ENCODE results near the gene STRN4.
"Not testable (repeated sequence)": the region's sequence is repeated elsewhere in the genome, so short reads cannot be mapped to it uniquely, and the experiment has no call there.

The STRN4 gene

DNA sequence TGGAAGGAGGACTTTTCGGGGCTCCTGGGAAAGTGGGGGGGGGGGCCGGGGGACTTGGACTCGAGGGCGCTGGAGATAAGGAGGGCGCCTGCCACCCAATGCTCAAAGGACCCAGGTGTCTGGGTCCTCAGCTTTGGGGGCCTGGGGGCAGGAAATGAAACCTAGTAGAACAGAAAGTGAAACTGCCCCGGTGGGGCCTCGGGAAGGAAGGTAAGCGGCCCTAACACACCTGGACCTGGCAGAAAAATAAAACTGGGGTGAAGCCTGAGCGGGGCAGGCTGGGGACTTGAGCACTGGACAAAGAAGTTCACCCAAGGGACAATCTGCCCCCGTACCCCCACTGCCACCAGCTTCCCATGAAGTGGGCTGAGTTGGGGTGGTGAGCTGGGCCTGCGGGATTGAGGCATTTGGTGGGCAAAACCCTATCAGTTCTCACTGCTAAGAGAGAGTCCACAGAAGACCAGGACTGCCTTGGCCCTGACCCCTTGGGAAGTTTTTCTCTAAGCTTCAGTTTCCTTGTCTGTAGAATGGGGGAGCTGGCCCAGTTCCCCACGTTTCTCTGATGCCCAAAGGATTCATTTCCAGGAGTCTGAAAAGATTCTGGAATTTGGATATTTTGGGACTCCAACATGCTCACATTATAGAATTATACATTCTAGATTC lies 31.7 kb downstream of the STRN4 start:
- DNase-seq (ENCODE audit: low read depth in 2 of 2), result peak in 1 of 2 donors; percentile 54

DNA sequence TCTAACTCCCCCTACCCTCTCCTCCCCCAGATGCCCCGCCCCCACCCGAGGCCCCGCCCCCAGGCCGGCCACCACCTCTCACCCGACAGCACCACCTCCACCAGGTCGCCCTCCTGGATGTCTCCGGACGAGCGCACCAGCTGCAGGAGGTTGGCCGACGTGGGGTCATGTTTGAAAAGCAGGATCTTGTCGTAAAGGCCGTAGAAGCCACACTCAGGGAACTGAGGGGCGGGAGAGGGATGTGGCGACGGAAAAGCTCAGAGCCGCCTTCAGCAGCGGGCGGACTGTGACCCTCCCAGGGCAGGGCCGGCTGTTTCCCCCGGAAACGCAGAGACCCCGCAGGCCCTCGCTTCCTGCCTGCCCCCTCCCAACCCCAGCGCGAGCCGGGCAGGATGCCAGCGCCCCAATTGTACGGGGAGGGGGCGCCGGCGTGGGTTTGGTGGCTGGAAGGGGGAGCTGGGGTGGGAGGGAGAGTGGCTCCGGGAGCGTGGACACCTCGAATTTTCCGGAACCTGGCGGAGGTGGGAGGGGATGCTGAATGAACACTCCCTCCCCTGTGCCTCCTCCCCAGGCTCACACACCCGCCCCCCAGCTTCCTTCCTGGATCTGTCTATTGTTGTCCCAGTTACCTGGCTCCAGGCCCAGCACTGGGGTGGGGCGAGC lies 32.3 kb downstream of the STRN4 start:
- peak; percentile 57 to 64 for DNase-seq (ENCODE audit: low read depth in 2 of 2)

DNA sequence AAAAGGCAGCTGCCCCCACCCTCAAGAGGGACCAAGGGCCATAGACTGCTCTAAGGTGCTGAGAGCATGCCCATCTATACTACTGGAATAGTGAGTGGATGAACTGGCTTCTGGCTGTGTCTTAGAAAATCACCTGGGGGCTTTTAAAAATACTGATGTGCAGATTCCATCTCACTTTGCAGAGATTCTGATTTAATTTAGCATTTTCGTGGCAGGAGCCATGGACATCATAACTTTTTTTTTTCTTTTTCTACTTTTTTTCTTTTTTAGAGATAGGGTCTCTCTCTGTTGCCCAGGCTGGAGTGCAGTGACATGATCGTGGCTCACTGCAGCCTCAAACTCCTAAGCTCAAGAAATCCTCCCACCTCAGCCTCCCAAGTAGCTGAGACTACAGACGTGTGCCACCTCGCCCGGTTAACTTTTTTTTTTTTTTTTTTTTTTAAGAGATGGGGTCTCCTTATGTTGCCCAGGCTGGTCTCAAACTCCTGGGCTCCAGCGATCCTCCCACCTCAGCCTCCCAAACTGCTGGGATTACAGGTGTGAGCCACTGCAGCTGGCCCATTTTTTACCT lies 33.4 kb downstream of the STRN4 start:
- not testable (repeated sequence) for DNase-seq (ENCODE audit: low read depth in 2 of 2)

DNA sequence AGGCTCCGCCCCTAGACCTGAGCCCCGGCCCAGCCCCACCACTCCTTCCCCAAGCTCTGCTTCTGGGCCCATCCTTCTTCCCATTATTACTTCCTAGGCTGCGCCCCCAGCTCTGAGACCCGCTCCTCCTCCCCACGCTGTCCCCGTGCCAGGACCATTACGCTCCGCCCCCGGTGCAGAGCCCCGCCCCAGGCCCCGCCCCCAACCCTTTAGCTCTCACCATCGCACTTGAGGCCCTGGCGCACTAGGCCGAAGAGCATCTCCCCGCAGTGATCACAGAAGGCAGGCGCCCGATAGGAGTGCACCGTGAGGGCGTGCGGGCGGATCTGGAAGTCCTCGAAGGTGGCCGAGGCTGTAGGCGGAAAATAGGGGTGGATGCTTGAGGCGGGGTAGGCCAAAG lies 35.6 kb downstream of the STRN4 start:
- DNase-seq (ENCODE audit: low read depth in 2 of 2), result no peak

DNA sequence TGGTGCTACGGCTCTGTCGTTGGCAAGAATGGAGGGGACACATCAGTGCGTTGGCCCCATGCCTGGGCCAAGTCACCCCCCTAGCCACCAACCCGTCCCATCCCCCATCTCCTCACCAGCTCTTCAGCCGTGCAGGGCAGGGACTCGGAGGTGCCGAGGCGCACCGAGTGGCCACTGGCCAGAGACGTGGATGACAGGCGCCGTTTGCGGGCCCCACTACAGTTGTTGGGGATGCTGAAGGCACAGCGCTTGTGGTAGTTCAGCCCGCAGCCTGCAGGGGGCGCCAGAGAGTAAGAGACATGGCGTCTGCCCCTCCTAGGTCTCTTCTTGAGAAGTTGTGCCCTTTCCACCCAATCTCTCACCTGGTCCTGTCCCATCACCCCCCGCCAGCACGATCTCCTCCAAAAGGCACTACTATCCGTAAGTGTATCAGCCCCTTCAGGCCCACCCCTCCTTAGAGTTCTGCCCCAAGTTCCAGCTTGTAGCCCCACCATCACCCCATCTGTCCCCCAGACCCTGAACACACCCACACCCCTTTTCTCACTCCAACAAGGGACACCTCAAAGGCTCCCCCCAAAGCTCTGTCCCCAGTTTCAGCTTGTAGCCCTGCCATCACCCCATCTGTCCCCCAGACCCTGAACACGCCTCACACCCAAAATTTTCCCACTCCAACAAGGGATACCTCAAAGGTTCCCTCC lies 41.7 kb downstream of the STRN4 start:
- DNase-seq (ENCODE audit: low read depth in 2 of 2), result peak; percentile 54 to 70

DNA sequence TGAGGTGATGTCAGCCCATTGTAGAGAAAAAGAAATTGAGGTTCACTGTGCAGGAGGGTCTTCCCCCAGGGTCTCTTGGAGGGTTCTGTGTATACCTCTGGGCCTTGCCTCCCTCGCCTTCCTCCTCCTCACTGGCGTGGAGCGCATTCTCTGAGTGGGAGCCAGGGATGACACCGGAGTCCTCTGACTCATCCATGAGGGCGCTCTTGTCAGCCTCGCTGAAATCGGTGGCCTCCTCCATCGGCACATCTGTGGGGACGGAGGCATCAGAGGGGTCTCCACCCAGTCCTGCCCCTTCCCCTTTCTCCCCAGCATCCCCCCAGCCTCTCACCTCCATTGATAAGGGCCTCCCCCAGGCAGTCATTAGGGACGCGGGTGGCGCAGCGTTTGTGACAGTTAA lies 45.5 kb downstream of the STRN4 start:
- no peak for DNase-seq (ENCODE audit: low read depth in 2 of 2)

DNA sequence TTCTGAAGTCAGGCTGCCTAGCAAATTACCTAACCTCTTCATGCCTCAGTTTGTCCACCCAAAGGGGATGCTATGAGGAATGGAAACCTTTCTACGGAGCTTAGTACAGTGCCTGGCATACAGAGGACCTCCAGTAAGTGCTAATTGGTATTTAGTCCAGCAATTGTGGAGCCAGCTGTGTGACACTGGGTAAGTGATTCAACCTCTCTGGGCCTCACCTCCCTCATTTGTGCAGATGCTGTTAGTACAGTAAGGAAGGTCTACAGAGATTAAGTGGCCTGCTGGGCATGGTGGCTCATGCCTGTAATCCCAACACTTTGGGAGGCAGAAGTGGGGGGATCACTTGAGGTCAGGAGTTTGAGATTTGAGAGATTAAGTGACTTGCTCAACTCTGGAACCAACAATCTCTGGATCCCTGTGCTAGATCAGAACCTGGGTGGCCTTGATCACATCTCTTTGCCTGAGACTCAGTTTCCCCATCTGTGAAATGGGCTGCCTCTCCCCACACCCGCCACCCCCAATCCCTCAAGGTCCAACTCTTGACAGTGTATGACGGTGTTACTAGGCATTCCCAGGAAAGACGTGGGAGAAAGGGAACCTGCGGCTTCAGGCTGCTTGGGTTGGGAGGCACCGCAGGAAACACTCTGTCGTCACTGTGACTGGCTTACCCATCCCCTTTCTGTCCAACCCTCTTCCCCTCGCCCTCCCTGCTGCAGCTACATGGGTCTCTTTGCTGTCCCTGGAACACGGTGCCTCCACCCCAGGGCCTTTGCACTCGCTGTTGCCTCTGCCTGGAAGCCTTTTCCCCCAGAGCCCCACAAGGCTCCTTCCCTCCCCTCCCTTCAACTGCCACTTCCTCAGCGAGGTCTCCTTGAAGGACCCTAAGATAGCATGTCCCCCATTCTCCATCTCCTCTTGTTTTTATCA lies 47.6 kb downstream of the STRN4 start:
- DNase-seq (ENCODE audit: low read depth in 2 of 2), result no peak

DNA sequence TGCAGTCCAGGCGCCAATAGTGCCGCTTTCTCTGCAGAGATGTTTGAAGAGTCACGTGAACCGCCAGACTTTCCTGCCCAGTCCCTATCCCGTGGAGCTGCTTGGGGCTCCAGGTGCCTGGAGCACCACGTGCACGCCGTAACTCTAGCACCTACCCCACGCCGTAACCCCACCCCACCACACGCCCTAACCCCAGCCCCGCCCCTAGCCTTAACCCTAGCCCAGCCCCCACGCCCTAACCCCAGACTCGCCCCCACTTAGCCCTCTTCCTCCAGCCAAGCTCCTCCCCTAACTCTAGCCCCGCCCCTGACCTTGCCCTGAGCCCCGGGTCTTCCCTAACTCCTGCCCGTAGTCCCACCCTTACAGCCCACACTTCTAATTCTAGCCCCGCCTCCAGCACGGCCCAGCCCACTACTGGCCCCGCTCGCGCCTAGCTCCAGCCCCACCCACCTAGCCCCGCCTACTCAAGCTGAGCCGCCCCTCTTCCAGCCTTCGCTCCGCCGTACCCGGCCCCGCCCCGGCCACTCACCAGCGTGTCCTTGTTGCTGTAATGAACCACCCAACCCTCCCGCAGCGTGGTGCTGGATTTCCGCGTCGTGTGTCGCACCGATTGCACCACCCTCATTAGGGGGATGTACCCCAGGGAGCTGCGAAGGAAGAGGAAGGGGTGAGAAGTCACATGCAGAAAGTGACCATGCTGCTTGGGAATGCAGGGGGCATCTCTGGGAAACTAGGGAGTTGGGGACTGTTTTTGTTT lies 48.9 kb downstream of the STRN4 start:
- no peak for DNase-seq (ENCODE audit: low read depth in 2 of 2)

DNA sequence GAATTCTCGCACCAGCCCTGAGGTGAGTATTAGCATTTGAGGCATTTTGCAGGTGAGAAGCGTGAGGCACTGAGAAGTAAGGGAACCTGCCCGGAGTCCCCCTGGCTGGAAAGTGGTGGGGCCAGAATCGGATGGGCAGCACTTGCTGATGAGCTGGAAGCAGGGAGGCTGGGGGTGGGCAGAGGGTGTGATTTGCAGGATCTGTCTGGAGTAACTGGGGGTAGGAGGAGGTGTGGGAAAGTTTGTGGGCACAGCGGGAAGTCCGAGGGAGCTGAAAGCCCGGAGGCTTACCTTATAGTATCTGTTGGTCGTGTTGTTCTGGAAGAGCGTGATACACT lies 49.4 kb downstream of the STRN4 start:
- no peak for DNase-seq (ENCODE audit: low read depth in 2 of 2)

DNA sequence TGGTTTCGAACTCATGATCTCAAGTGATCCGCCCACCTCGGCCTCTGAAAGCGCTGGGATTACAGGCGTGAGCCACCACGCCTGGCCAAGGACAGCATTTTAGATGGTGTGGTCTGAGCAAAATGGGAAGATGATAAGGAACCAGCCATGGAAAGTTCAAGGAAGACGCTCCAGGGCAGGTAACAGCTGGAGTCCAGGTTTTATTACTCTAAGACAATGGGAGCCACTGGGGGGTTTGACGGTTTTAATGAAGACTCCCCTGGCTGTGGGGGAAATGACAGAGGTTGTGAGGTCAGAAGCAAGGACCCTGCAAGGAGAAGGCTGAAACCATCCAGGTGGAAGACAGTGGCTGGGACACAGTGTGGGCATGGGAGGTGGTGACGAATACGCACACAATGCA lies 50.2 kb downstream of the STRN4 start:
- no peak for DNase-seq (ENCODE audit: low read depth in 2 of 2)

DNA sequence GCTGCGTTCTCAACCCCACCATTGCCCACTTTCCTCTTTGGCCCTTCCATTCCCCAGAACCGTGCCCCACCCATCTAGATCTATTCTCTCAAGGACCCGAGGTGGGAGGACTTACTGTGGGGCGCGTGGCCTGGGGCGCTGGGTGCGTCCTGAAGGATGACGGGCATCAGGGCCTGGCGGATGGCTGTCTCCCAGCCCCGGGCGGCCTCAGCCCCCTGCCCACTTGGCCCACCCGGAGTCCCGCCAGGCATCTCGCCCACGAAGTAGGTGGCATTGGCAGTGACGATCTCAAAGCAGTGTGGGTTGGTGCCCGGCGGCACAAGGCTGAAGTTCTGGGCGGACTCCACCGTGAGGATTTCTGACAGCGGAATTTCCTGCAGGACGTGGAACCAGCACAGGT lies 52.5 kb downstream of the STRN4 start:
- DNase-seq (ENCODE audit: low read depth in 2 of 2), result no peak

DNA sequence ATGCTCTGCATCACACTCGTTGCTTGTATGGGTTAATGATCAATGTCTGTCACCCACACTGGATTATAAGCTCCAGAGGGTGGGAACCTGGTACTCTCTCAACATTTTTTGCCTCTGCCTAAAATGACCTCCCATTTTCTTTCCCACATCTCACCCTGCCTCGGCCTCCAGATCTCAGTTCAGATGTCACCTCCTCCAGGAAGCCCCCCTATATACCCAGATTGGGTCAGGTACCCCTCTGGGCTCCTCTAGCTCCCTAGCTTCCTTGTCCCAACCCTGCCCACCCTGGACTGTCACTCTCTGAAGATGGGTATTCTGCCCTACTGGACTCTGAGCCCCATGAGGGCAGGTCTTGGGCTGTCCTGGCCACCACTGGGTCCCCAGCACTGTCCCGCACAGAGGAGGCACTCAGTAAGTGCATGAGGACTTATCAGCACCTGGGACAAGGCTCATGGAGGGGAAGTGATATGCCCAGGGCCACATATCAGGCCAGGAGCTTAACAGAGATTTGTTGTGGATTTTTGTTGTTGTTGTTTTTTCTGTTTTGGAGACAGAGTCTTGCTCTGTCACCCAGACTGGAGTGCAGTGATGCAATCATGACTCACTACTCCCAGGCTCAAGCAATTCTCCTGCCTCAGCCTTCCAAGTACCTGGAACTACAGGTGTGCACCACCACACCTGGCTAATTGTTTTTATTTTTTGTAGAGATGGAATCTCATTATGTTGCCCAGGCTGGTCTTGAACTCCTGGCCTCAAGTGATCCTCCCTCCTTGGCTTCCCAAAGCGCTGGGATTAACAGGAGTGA lies 53.1 kb downstream of the STRN4 start:
- DNase-seq (ENCODE audit: low read depth in 2 of 2), result no peak

DNA sequence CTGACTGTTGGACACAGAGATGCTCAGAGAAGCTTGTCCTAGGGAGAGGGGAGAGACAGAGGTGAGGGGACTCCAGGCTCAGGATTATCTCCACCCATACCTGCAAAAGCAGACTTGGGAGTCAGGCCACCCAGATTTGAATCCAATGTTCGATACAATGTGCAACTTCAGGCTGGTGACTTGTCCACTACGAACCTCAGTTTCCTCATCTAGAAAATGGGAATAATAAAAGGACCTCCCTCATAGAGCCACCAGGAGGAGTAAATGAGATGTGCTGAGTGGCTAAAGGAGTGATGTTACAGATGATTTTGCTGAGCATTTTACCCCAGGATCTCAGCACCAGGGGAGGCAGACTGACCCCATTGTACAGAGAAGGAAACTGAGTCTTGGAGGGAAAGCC lies 54.3 kb downstream of the STRN4 start:
- DNase-seq (ENCODE audit: low read depth in 2 of 2), result no peak

DNA sequence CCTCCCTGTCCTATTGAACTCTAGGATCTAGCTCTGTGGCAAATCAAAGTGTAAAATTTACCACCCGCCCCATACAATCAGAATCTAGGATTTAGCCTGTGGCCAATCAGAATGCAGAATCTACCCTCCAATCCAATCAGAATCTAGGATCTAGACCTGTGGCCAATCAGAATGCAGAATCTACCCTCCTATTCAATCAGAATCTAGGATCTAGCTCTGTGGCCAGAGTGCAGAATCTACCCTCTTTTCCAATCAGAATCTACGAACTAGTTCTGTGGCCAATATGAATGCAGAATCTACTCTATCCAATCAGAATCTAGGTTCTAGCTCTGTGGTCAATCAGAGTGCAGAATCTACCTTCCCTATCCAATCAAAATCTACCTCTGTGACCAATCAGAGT lies 55.1 kb downstream of the STRN4 start:
- no peak for DNase-seq (ENCODE audit: low read depth in 2 of 2)

DNA sequence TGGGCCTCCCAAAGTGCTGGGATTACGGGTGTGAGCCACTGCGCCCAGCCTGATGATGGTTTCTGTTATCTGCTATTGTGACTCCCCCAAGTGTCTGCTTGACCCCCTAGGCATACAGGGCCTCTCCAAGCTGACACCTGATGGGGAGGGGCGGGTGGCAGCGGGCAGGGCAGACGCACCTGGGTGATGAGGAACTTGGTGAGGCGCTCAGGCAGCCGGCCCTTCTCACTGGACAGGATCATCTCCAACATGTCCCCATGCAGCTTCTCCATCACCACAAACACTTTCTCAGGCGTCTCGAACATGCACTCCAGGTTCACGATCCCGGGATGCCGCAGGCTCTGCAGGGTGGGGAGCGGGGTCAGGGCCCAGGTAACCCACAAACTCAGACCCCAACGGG lies 56.9 kb downstream of the STRN4 start:
- DNase-seq (ENCODE audit: low read depth in 2 of 2), result no peak

DNA sequence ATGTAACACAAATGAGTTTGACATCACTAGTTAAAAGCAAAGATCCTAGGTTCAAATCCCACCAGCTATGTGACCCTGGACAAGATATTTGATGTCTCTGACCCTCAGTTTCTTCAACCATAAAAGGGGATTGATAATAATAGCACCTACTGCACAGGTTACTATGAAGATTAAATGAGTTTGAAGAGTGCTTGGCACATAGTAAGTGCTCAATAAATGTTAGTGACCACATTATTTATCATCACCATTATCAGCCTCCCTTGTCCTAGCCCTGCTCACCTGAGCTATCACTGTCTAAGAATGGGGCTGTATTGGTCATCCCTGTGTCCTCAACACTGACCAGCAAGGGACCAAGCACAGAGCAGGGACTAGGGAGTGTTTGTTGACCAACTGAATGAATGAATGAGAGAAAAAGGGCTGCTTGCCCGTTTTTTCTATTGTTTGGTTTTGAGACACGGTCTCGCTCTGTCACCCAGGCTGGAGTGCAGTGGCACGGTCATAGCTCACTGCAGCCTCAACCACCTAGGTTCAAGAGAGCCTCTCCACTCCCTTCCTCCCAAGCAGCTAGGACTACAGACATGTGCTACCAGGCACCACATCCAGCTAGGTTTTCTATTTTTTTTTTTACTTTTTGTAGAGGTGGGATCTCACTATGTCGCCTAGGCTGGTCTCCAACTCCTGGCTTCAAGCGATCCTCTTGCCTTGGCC lies 58.7 kb downstream of the STRN4 start:
- no peak for DNase-seq (ENCODE audit: low read depth in 2 of 2)

DNA sequence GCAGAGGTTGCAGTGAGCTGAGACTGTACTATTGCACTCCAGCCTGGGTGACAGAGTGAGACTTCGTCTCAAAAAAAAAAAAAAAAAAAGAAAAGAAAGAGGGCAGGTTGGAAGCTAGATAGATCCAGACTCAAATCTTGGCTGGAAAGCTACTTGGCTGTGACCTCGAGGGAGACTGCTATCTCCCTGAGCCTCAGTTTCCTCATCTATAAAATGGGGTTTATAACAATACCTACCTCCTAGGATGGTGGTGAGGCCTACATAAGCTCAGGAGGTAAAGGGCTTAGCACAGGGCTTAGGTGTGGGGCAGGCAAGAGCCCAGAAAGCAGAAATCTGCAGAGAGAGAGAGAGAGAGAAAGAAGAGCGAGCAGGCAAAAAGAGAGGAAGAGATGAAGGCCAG lies 61.1 kb downstream of the STRN4 start:
- no peak for DNase-seq (ENCODE audit: low read depth in 2 of 2)

DNA sequence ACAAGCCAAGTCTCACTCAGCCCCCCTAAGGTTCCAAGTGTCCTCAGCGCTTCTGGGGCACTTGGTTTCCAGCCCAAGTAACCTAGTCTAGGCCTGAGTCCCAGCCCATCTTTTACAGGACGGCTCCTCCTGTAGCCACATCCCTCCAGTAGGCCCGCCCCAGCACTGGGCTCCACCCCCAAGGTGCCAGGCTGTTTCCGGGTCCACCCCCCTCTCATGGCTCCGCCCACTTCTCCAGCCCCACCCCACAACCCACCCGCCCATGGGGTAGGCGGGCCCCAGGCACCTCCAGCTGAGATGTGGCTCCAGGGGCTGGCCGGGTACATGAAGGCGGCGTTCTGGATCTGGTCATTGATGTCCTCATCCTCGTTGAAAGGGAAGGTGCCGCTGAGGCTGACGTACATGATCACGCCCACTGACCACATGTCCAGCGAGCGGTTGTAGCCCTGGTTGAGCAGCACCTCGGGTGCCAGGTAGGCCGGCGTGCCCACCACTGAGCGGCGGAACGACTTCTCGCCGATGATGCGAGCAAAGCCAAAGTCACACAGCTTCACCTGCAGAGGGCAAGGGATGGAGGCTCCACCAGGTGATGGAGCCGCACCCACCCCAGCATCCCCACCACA lies 68.0 kb downstream of the STRN4 start:
- peak in 1 of 2 donors; percentile 14 for DNase-seq (ENCODE audit: low read depth in 2 of 2)
